ENCODE data around the gene FKBP10. TPM values are rescaled to one million over a fixed set of nuclear protein-coding genes. Genes with fewer than 3 reads are reported as not detected.

FKBP10 gene
- total and polyA plus RNA-seq, 9 of the 15 experiments (the other 6 are each of a cell fraction or from before 2014, with no cell fraction given): 0.03 to 3.0 (median 1.4) TPM; not detected in 1

DNA sequence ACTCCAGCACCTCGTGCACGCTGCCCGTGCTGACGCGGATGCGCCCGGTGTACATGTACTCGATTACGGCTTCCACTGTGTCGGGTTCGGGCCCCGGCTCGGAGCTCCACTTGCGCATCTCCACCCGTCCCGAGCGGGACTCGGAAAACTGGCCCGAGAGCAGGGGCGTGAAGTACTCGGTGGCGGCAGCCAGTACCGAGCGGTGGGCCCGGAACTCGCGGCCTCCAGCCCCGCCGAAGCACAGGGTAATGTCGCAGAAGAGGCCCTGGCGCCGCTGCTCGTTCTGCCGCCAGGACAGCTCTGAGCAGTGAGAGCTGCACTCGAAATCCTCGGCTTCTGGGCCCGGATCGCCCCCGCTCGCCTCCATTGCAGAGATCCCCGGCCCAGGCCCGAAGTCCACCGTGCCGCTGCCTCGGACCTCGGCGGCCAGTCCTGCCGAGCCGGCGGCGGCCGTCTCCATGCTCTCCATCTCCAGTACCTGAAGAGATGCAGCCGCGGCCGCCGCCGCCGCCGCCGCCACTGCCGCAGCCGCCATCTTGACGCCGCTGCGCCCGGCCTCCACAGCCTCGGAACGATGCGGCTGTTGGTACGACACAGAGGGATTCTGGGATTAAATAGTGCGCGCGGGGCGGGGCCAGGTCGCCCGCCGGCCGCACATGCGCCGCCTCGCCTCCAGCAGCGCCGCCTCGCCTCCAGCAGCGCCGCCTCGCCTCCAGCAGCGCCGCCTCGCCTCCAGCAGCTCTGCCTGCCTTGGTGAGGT lies 52.2 kb downstream of the FKBP10 start, which contains the start of gene KLHL11 (continued):
- TF ChIP-seq CREB1 (IDR thresholded peaks at IDR 0.05) (peak; percentile 49; the same call in 1 of the 2 replicates), CREB1 (CRISPR knock-in tag; IDR thresholded peaks at IDR 0.05) (peak; percentile 64; the same call in 1 of the 2 replicates), MGA (IDR thresholded peaks at IDR 0.05) (peak; percentile 75), ATF1 (CRISPR knock-in tag; IDR thresholded peaks at IDR 0.05) (no peak), ATF1 (tag; IDR thresholded peaks at IDR 0.05) (peak; percentile 74), TAF9B (IDR thresholded peaks at IDR 0.05; ENCODE audit: partially characterized antibody) (peak; percentile 40), RNF2 (IDR thresholded peaks at IDR 0.05) (0 out of 2 replicates have a peak, but pooled peaks have one; percentile 9), CREM (IDR thresholded peaks at IDR 0.05; ENCODE audit: low read depth) (peak; percentile 86), FOSL1 (tag; conservative IDR thresholded peaks at IDR 0.05) (no peak), UBTF (IDR thresholded peaks at IDR 0.05; ENCODE audit: borderline replicate concordance in 1 of 2, low read depth in 2 of 2, low read length in 2 of 2) (no peak; a peak in 2 of 4 replicates), MTA3 (IDR thresholded peaks at IDR 0.05; ENCODE audit: borderline replicate concordance) (0 out of 2 replicates have a peak, but pooled peaks have one; percentile 67)
- TF ChIP-seq, protein P1, sequence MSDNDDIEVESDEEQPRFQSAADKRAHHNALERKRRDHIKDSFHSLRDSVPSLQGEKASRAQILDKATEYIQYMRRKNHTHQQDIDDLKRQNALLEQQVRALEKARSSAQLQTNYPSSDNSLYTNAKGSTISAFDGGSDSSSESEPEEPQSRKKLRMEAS (CRISPR knock-in tag; IDR thresholded peaks at IDR 0.05): peak; percentile 42
- TF ChIP-seq, protein P2, sequence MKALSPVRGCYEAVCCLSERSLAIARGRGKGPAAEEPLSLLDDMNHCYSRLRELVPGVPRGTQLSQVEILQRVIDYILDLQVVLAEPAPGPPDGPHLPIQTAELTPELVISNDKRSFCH (CRISPR knock-in tag; IDR thresholded peaks at IDR 0.05): no peak
- TF ChIP-seq, protein P2 (tag; IDR thresholded peaks at IDR 0.05): 0 out of 2 replicates have a peak, but pooled peaks have one; percentile 20

Measured in K562 (cell line).